H1 (cell line): ENCODE data around the gene CBFA2T2. TPM values are rescaled to one million over a fixed set of nuclear protein-coding genes. Genes with fewer than 3 reads are reported as not detected.

Source experiments
- CTCF ChIA-PET: fragments of 300-600 bp; sonication (Branson Sonifier 250); formaldehyde crosslinking; loops from one replicate; lab custom pipeline; 2021; ENCODE audit not compliant: partially characterized antibody; lab: Charles Lee
- POLR2A ChIA-PET: fragments of 300-600 bp; sonication (Branson Sonifier 250); formaldehyde crosslinking; loops from one replicate; lab custom pipeline; 2021; ENCODE audit warnings: inconsistent platforms; ENCODE audit not compliant: partially characterized antibody; lab: Charles Lee
- DNase-seq, 2 experiments: peaks; one replicate each; pipeline versions ENCODE4 v3.0.0 to v3.0.0-alpha.2; 2010 to 2022; ENCODE audit warnings: low spot score in 2 of 2, low read depth in 1 of 2, mixed read lengths in 1 of 2
- FAIRE-seq: peaks from 2 replicates; lab custom pipeline; 2011; peaks lifted over from hg19 to GRCh38; lab: Jason Lieb, UNC
- H2AFZ ChIP-seq: 2 replicates; pipeline ENCODE4 v1.8.1; 2012; ENCODE audit warnings: low read length, inconsistent platforms
- H2AK5ac ChIP-seq: 2 replicates; pipeline ENCODE4 v1.6.1; 2013; ENCODE audit warnings: low read depth, low read length
- H2BK120ac ChIP-seq: replicated peaks from 2 replicates; pipeline ENCODE3; 2013; ENCODE audit warnings: low read depth, low read length, inconsistent platforms
- H2BK12ac ChIP-seq: 2 replicates; pipeline ENCODE4 v1.6.1; 2013; ENCODE audit warnings: low read depth, low read length
- H2BK15ac ChIP-seq: 2 replicates; pipeline ENCODE4 v1.6.1; 2013; ENCODE audit warnings: low read length
- H2BK20ac ChIP-seq: 2 replicates; pipeline ENCODE4 v1.6.1; 2013; ENCODE audit warnings: low read length
- H2BK5ac ChIP-seq: 2 replicates; pipeline ENCODE4 v1.6.1; 2013; ENCODE audit warnings: low read depth, low read length
- H3K14ac ChIP-seq: 2 replicates; pipeline ENCODE4 v1.6.1; 2013; ENCODE audit warnings: inconsistent platforms; ENCODE audit not compliant: insufficient read length
- H3K18ac ChIP-seq: 2 replicates; pipeline ENCODE4 v1.6.1; 2013; ENCODE audit warnings: low read length; ENCODE audit errors: extremely low read depth
- H3K23ac ChIP-seq: 2 replicates; pipeline ENCODE4 v1.6.1; 2013; ENCODE audit warnings: inconsistent platforms; ENCODE audit not compliant: insufficient read length
- H3K23me2 ChIP-seq: 2 replicates; pipeline ENCODE4 v1.6.1; 2013; ENCODE audit warnings: low read depth, low read length
- H3K27ac ChIP-seq: 2 replicates; pipeline ENCODE4 v1.6.1; 2011; ENCODE audit warnings: low read depth, low read length, inconsistent platforms
- H3K27me3 ChIP-seq, 4 experiments: replicated peaks in 1 of 4; 1 replicate in 1 of 4; 2 replicates in 3 of 4; pipeline versions ENCODE4 v1.6.1 to v1.8.1; 2011 to 2013; ENCODE audit warnings: low read length in 3 of 4, mild to moderate bottlenecking in 3 of 4, inconsistent platforms in 2 of 4, mixed read lengths in 2 of 4, moderate library complexity in 1 of 4; ENCODE audit not compliant: control insufficient read depth in 3 of 4, insufficient read depth in 3 of 4; ENCODE audit errors: extremely low read depth in 1 of 4
- H3K36me3 ChIP-seq, 4 experiments: 2 replicates each; pipeline versions ENCODE4 v1.6.1 to v1.8.1; 2011 to 2013; ENCODE audit warnings: mild to moderate bottlenecking in 4 of 4, low read length in 3 of 4, moderate library complexity in 2 of 4, control low read depth in 1 of 4, inconsistent platforms in 1 of 4; ENCODE audit not compliant: insufficient read depth in 4 of 4, control insufficient read depth in 2 of 4
- H3K4ac ChIP-seq: replicated peaks from 2 replicates; pipeline ENCODE3; 2013; ENCODE audit warnings: low read length, low read depth, mixed read lengths, inconsistent platforms; ENCODE audit not compliant: insufficient read length
- H3K4me1 ChIP-seq, 4 experiments: replicated peaks in 1 of 4; 1 replicate in 1 of 4; 2 replicates in 3 of 4; pipeline versions ENCODE4 v1.6.1 to v1.8.1; 2011 to 2013; ENCODE audit warnings: low read length in 3 of 4, inconsistent platforms in 2 of 4, mixed read lengths in 1 of 4; ENCODE audit not compliant: insufficient read depth in 4 of 4, control insufficient read depth in 3 of 4
- H3K4me2 ChIP-seq, 2 experiments: 2 replicates each; pipeline versions ENCODE4 v1.6.1 to v1.8.1; 2011 to 2013; ENCODE audit warnings: low read depth in 2 of 2, low read length in 2 of 2, control low read depth in 1 of 2, inconsistent platforms in 1 of 2, mild to moderate bottlenecking in 1 of 2; ENCODE audit not compliant: insufficient read depth in 1 of 2
- H3K4me3 ChIP-seq, 4 experiments: fragments of 200-600, 300-600 bp in 1 of 4; sonication (generic), shearing (Covaris generic), sonication (Bioruptor Twin) in 1 of 4; 2 replicates each; pipeline versions ENCODE4 v1.5.1 to v1.8.1; 2011 to 2016; ENCODE audit warnings: low read length in 4 of 4, low read depth in 3 of 4, control low read depth in 2 of 4, inconsistent platforms in 2 of 4, mild to moderate bottlenecking in 2 of 4, mixed read lengths in 1 of 4, moderate library complexity in 1 of 4; ENCODE audit not compliant: insufficient read depth in 2 of 4; ENCODE audit errors: extremely low read depth in 1 of 4
- H3K56ac ChIP-seq: replicated peaks from 2 replicates; pipeline ENCODE3; 2013; ENCODE audit warnings: low read depth, mild to moderate bottlenecking, mixed read lengths, low read length, inconsistent platforms; ENCODE audit not compliant: insufficient read length
- H3K79me1 ChIP-seq: 2 replicates; pipeline ENCODE4 v1.6.1; 2013; ENCODE audit warnings: low read depth, low read length, control low read depth
- H3K79me2 ChIP-seq, 2 experiments: 2 replicates each; pipeline versions ENCODE4 v1.6.1 to v1.8.1; 2012 to 2013; ENCODE audit warnings: low read length in 2 of 2, mild to moderate bottlenecking in 2 of 2, inconsistent platforms in 1 of 2; ENCODE audit not compliant: insufficient read depth in 2 of 2, control insufficient read depth in 1 of 2
- H3K9ac ChIP-seq, 4 experiments: replicated peaks in 1 of 4; 1 replicate in 1 of 4; 2 replicates in 3 of 4; pipeline versions ENCODE4 v1.6.1 to v1.8.1; 2011 to 2013; ENCODE audit warnings: low read depth in 3 of 4, low read length in 3 of 4, control low read depth in 2 of 4, mild to moderate bottlenecking in 2 of 4, moderate library complexity in 2 of 4, inconsistent platforms in 1 of 4; ENCODE audit errors: extremely low read depth in 1 of 4
- H3K9me3 ChIP-seq, 2 experiments: 2 replicates each; pipeline versions ENCODE4 v1.6.1 to v1.8.1; 2012 to 2013; ENCODE audit warnings: mild to moderate bottlenecking in 2 of 2, moderate library complexity in 2 of 2, control low read depth in 1 of 2, inconsistent platforms in 1 of 2, low read depth in 1 of 2, low read length in 1 of 2, mixed read lengths in 1 of 2; ENCODE audit not compliant: insufficient read depth in 2 of 2
- H4K20me1 ChIP-seq, 2 experiments: replicated peaks in 1 of 2; 2 replicates each; pipeline versions ENCODE3 to v1.8.1; 2011 to 2013; ENCODE audit warnings: inconsistent platforms in 2 of 2, low read length in 2 of 2, mild to moderate bottlenecking in 1 of 2; ENCODE audit not compliant: insufficient read depth in 2 of 2, control insufficient read depth in 1 of 2
- H4K5ac ChIP-seq: 2 replicates; pipeline ENCODE4 v1.6.1; 2013; ENCODE audit warnings: low read length, low read depth, mixed read lengths, inconsistent platforms; ENCODE audit not compliant: insufficient read length
- H4K8ac ChIP-seq: 2 replicates; pipeline ENCODE4 v1.8.0; 2013; ENCODE audit warnings: mild to moderate bottlenecking, moderate library complexity, low read length, inconsistent platforms; ENCODE audit not compliant: insufficient read depth; ENCODE audit errors: extremely low read depth
- H4K91ac ChIP-seq: replicated peaks from 2 replicates; pipeline ENCODE3; 2013; ENCODE audit warnings: low read length, mixed read lengths, inconsistent platforms; ENCODE audit not compliant: insufficient read length
- CHD2 ChIP-seq: IDR thresholded peaks from 2 replicates; pipeline ENCODE4 v1.6.1; 2012; ENCODE audit warnings: low read length, improper control_type of control experiment
- GABPA ChIP-seq: IDR thresholded peaks from 2 replicates; pipeline ENCODE4 v1.6.1; 2011; ENCODE audit warnings: mild to moderate bottlenecking, low read length, moderate library complexity, borderline replicate concordance; ENCODE audit not compliant: insufficient read depth
- NANOG ChIP-seq: IDR thresholded peaks from 2 replicates; pipeline ENCODE4 v1.6.1; 2011; ENCODE audit warnings: low read length, low read depth, mild to moderate bottlenecking, inconsistent platforms; ENCODE audit not compliant: insufficient read depth, poor library complexity, severe bottlenecking
- PHF8 ChIP-seq: fragments of 200-600 bp; sonication (generic); conservative IDR thresholded peaks from 2 replicates; pipeline ENCODE4 v1.7.1; 2012; ENCODE audit warnings: low read depth, mild to moderate bottlenecking, inconsistent platforms, low read length, moderate library complexity
- SIN3A ChIP-seq, 2 experiments: IDR thresholded peaks in 1 of 2; conservative IDR thresholded peaks in 1 of 2; 2 replicates each; pipeline ENCODE4 v1.6.1; 2011 to 2012; ENCODE audit warnings: low read length in 2 of 2, improper control_type of control experiment in 1 of 2, low read depth in 1 of 2, mild to moderate bottlenecking in 1 of 2
- SP1 ChIP-seq: IDR thresholded peaks from 2 replicates; pipeline ENCODE4 v1.6.1; 2011; ENCODE audit warnings: low read depth, low read length
- TAF7 ChIP-seq: optimal IDR thresholded peaks from 2 replicates; pipeline ENCODE3; 2011; ENCODE audit warnings: low read depth, mild to moderate bottlenecking, inconsistent platforms, low read length, moderate library complexity, borderline replicate concordance
- TBP ChIP-seq: IDR thresholded peaks from 2 replicates; pipeline ENCODE4 v1.6.1; 2011; ENCODE audit warnings: low read depth, low read length, improper control_type of control experiment
- WGBS, 2 experiments: shearing (Covaris generic) in 1 of 2; methylation state at CpG; one replicate each; pipeline versions ENCODE4 v1.1.6 to v1.1.7; 2013 to 2015; ENCODE audit warnings: low lambda C conversion rate in 2 of 2, mixed read lengths in 2 of 2, inconsistent platforms in 1 of 2, low coverage in 1 of 2, missing lambda C conversion rate in 1 of 2; ENCODE audit not compliant: insufficient replicate concordance in 2 of 2, insufficient coverage in 1 of 2, insufficient read length in 1 of 2; ENCODE audit errors: extremely low coverage in 1 of 2, missing lambda C conversion rate in 1 of 2; 5-methylcytosine and 5-hydroxymethylcytosine counted together
- polyA plus RNA-seq, 7 experiments: library from polyadenylated mRNA; depleted of rRNA in 3 of 7; stranded (reverse) in 5 of 7; unstranded in 2 of 7; fragments of >200 nt in 5 of 7; fragments of 200-250 nt in 2 of 7; gene quantifications; 1 replicate in 5 of 7; 2 replicates in 1 of 7; 4 replicates in 1 of 7; pipeline versions ENCODE4 v1.2.1 to v1.2.3, GENCODE V29; 2011 to 2013; ENCODE audit warnings: missing spikeins in 2 of 7, mixed read lengths in 2 of 7
- total RNA-seq: library from RNA; stranded (reverse); fragmentation: NEBNext Ultra II Directional; extraction: Animal tissue kit (Norgen Biotek cat#: 25700); gene quantifications from 2 replicates; pipeline ENCODE4 v1.2.1, GENCODE V29; 2021

The CBFA2T2 gene
- total and polyA plus RNA-seq, 2 of the 8 experiments (the other 6 are each of a cell fraction or from before 2014, with no cell fraction given): 11.6 to 12.9 TPM

GRCh38 chr20:33647603-33648395, 157.9 kb downstream of the CBFA2T2 start:
- TF ChIP-seq TAF7 (no peak), SP1 (no peak), CHD2 (no peak), NANOG (no peak), PHF8 (no peak), GABPA (no peak), SIN3A (conservative IDR thresholded peaks at IDR 0.05 in 1 of 2, IDR thresholded peaks at IDR 0.05 in 1 of 2; ENCODE audit: low read depth in 1 of 2, low read length in 2 of 2) (no peak), TBP (no peak)
- TF ChIP-seq, all 59 proteins: peak for 0
- WGBS, 2 experiments: 90% methylated on average over 11 of the region's 11 CpGs; no CpG with 5 or more reads in 1 of the 2 experiments
- H3K9me3 ChIP-seq: no peaks in the 10 kb centered on the region
- no peak overlapping the region for H3K4me3 ChIP-seq
- H3K79me1 ChIP-seq: no peaks in the 10 kb centered on the region
- no peak overlapping the region for H2BK20ac ChIP-seq
- no peaks in the 10 kb centered on the region for H3K79me2 ChIP-seq
- no peak overlapping the region for H3K9ac ChIP-seq
- no peaks in the 10 kb centered on the region; a peak in 1 of 7 replicates for H3K4me1 ChIP-seq
- no peak overlapping the region for H4K8ac ChIP-seq
- H2BK120ac ChIP-seq: no peak overlapping the region
- no peak for FAIRE-seq
- H3K23ac ChIP-seq: no peak overlapping the region
- CTCF ChIA-PET: interaction anchor here (0.6 to 1.8 kb wide), 6 partner anchors 17 to 191 kb away, joined by 3 to 6 read pairs (median 4); no protein-coding TSS in a partner anchor
- no peak for DNase-seq
- no peak overlapping the region for H4K5ac ChIP-seq
- POLR2A ChIA-PET: interaction anchor here (0.6 to 1.6 kb wide), 4 partner anchors 11 to 189 kb away, joined by 3 to 6 read pairs (median 3); no protein-coding TSS in a partner anchor
- H3K18ac ChIP-seq: no peak overlapping the region
- H3K4me2 ChIP-seq: no peak overlapping the region
- H2AK5ac ChIP-seq: no peak overlapping the region
- peaks cover 0 to 4% of the 10 kb centered on the region in 2 experiments for H4K20me1 ChIP-seq
- no peaks in the 10 kb centered on the region for H3K27me3 ChIP-seq
- no peak overlapping the region for H2BK5ac ChIP-seq
- H3K4ac ChIP-seq: no peak overlapping the region
- no peak overlapping the region for H2AFZ ChIP-seq
- H2BK12ac ChIP-seq: no peak overlapping the region
- no peaks in the 10 kb centered on the region for H3K23me2 ChIP-seq
- H2BK15ac ChIP-seq: no peak overlapping the region
- H3K36me3 ChIP-seq: peaks cover 0 to 11% (median 0%) of the 10 kb centered on the region in 4 experiments; a peak in 2 of 8 replicates
- no peak overlapping the region for H3K14ac ChIP-seq
- no peak overlapping the region for H4K91ac ChIP-seq
- H3K27ac ChIP-seq: no peak overlapping the region
- no peak overlapping the region for H3K56ac ChIP-seq
